Aorta (tissue), 5 donors: ENCODE results near the gene SH3PXD2B. TPM values are rescaled to one million over a fixed set of nuclear protein-coding genes. Genes with fewer than 3 reads are reported as not detected.
"Not testable (repeated sequence)": the region's sequence is repeated elsewhere in the genome, so short reads cannot be mapped to it uniquely, and the experiment has no call there.

Experiments used
- ATAC-seq: fragments of 200-7000 bp; cut with Tn5 transposase; one replicate; pipeline ENCODE4 v1.9.1; 2022; ENCODE audit warnings: moderate library complexity; ENCODE audit not compliant: low FRiP score
- DNase-seq, 2 donors: peaks; one replicate each; pipeline ENCODE4 v3.0.0-alpha.2; 2020
- H3K27ac ChIP-seq, 2 donors: one replicate each; pipeline ENCODE4 v1.5.1; 2013; ENCODE audit warnings: low read length in 2 of 2, mild to moderate bottlenecking in 2 of 2, moderate library complexity in 2 of 2, control low read depth in 1 of 2, inconsistent platforms in 1 of 2, low read depth in 1 of 2
- H3K27me3 ChIP-seq, 2 donors: one replicate each; pipeline ENCODE4 v1.6.1; 2013; ENCODE audit warnings: control low read depth in 1 of 2, low read length in 1 of 2, mild to moderate bottlenecking in 1 of 2, moderate library complexity in 1 of 2; ENCODE audit not compliant: insufficient read depth in 2 of 2, control insufficient read depth in 1 of 2
- H3K36me3 ChIP-seq, 2 donors: one replicate each; pipeline ENCODE4 v1.6.1; 2013; ENCODE audit warnings: control low read depth in 1 of 2, low read length in 1 of 2, mild to moderate bottlenecking in 1 of 2; ENCODE audit not compliant: insufficient read depth in 2 of 2, control insufficient read depth in 1 of 2
- H3K4me1 ChIP-seq, 2 donors: one replicate each; pipeline ENCODE4 v1.6.1; 2013; ENCODE audit warnings: low read length in 2 of 2, control low read depth in 1 of 2, mild to moderate bottlenecking in 1 of 2, moderate library complexity in 1 of 2; ENCODE audit not compliant: insufficient read depth in 2 of 2, control insufficient read depth in 1 of 2
- H3K4me3 ChIP-seq, 2 donors: one replicate each; pipeline ENCODE4 v1.5.1; 2013; ENCODE audit warnings: low read length in 2 of 2, control low read depth in 1 of 2, mild to moderate bottlenecking in 1 of 2
- H3K9me3 ChIP-seq: one replicate; pipeline ENCODE4 v1.6.1; 2013; ENCODE audit warnings: mild to moderate bottlenecking, low read length; ENCODE audit not compliant: control insufficient read depth
- WGBS, 2 donors: extraction: QIAGEN DNeasy Blood & Tissue Kit; methylation state at CpG; one replicate each; pipeline ENCODE4 v1.1.7; 2013; 5-methylcytosine and 5-hydroxymethylcytosine counted together
- intact Hi-C, 2 donors: fragments of 100-400 bp; cut with DNase I; formaldehyde crosslinking; loops; one replicate each; pipeline versions ENCODE4 v1.14.2 to v1.15.0; 2022
- polyA plus RNA-seq, 2 donors: library from polyadenylated mRNA; stranded (reverse); fragments of 200-250 nt; gene quantifications; one replicate each; pipeline ENCODE4 v1.2.3, GENCODE V29; 2013
- total RNA-seq, 2 donors: library from RNA; stranded (reverse); fragmentation: NEBNext Ultra II Directional; extraction: Animal tissue kit (Norgen Biotek cat#: 25700); gene quantifications; one replicate each; pipeline ENCODE4 v1.2.1, GENCODE V29; 2021
- donor health status: healthy with polysubstance abuse.
- donor health status: Bipolar disorder and iron deficiency.
- donor health status: DM: no; HTN: no; CAD: no.
- donor health status: DM: no; HTN: no; CAD: no.
- donor health status: DM: yes; HTN: yes; CAD: no.

The SH3PXD2B gene
- total and polyA plus RNA-seq, 4 donors: 4.5 to 69.1 (median 25.3) TPM

DNA sequence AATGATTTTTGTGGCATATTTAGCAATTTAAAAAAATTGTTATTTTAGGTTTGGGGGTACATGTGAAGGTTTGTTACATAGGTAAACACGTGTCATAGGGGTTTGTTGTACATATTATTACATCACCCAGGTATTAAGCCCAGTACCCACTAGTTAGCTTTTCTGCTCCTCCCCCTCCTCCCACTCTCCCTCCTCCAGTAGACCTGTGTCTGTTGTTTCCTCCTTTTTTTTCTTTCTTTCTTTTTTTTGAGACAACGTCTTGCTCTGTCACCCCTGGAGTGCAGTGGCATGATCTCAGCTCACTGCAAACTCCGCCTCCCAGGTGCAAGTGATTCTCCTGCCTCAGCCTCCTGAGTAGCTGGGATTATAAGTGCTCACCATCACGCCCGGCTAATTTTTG lies 162.5 kb downstream of the SH3PXD2B start:
- intact Hi-C loops: loop anchor here in 1 of 2 donors (5.0 to 10.0 kb wide), 2 partner anchors 153 to 185 kb away; no protein-coding TSS in a partner anchor
- 83 to 86% methylated on average over 5 of the region's 5 CpGs for WGBS, 2 donors
- ATAC-seq, DNase-seq, H3K27ac ChIP-seq, H3K4me1 ChIP-seq, H3K9me3 ChIP-seq, H3K36me3 ChIP-seq, H3K27me3 ChIP-seq, H3K4me3 ChIP-seq: not testable (repeated sequence)

DNA sequence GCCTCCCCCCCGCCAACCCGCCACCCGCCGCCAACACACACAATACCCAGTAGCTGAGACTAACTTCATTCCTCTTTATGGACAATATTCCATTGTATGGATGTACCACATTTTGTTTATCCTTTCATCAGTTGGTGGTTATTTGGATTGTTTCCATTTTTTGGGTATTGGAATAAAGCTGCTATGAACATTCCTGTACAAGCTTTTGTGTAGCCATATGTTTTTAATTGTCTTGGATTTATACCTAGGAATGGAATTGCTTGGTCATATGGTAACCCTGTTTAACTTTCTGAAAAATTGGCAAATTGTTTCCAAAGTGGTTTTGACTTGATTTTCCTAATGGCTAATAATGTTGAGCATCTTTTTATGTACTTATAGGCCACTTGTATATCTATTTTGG lies 165.9 kb downstream of the SH3PXD2B start:
- Histone ChIP-seq H3K9me3 (no peaks in the 10 kb centered on the region), H3K4me3 (no peak overlapping the region), H3K4me1 (no peaks in the 10 kb centered on the region), H3K36me3 (no peaks in the 10 kb centered on the region), H3K27me3 (no peaks in the 10 kb centered on the region), H3K27ac (no peak overlapping the region)
- intact Hi-C loops: loop anchor here in 1 of 2 donors (10.0 kb wide), 1 partner anchor 284 kb away; the partner anchor contains the start of gene FBXW11
- DNase-seq: no peak
- no peak for ATAC-seq
- 98% methylated on average over 4 of the region's 4 CpGs for WGBS, 2 donors

DNA sequence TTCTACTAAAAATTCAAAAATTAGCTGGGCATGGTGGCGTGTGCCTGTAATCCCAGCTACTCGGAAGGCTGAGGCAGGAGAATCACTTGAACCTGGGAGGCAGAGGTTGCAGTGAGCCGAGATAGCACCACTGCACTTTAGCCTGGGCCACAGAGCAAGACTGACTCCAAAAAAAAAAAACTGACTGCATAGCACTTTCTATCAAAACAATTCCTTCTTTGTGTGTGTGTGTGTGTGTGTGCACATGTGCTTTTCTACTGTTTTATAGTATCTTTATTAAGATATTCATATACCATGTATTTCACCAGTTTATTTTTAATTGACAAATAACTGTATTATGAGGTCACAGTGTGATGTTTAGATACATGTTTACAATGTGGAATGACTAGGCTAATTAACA lies 167.2 kb downstream of the SH3PXD2B start:
- not testable (repeated sequence) for H3K27ac ChIP-seq, ATAC-seq, H3K9me3 ChIP-seq, H3K27me3 ChIP-seq, H3K4me1 ChIP-seq, DNase-seq, H3K36me3 ChIP-seq, H3K4me3 ChIP-seq
- 88 to 94% methylated on average over 3 of the region's 3 CpGs for WGBS, 2 donors
- intact Hi-C loops: loop anchor here in 1 of 2 donors (10.0 kb wide), 1 partner anchor 282 kb away; the partner anchor contains the start of gene FBXW11

DNA sequence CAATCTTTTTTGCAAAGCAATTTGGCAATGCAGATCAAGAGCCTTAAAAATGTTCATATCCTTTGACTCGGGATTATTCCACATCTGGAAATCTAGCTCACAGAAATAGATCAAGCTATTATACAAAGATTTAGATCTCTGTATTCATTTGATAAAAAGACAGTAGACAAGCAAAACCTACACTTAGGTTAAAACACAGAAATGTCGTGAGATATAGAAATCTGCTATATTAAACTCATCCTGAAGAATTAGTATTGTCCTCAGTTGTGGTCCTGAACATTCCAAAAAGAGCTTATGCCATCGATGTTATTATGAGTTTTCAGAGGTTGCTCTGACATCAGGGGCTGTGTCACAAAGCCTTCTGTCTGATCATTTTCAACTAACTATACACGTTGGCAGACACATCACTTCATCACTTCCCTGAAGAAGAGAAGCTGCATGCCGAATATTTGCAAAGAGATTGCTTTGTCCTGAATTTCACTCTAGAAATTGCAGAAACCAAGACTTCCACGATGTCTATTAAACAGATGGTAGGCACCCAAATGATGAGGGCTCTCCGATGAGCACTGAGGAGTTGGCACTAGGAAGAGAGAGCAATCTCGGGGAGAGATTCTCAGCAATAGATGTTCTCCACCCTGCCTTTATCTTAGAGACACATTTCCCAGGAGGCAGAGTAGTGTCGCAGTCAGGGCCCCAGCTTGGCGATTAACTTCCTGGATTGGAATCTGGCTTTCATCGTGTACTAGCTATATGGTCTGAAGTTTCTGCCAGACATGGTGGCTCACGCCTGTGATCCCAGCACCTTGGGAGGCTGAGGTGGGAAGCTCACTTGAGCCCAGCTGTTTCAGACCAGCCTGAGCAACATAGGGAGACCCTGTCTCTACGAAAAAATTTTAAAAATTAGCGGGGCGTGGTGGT lies 168.8 kb downstream of the SH3PXD2B start:
- H3K27me3 ChIP-seq: no peaks in the 10 kb centered on the region
- ATAC-seq (no peak), DNase-seq (no peak)
- H3K4me1 ChIP-seq: no peaks in the 10 kb centered on the region
- intact Hi-C loops: loop anchor here in 1 of 2 donors (10.0 kb wide), 1 partner anchor 281 kb away; the partner anchor contains the start of gene FBXW11
- WGBS, 2 donors: 82 to 84% methylated on average over 15 of the region's 15 CpGs
- no peaks in the 10 kb centered on the region for H3K9me3 ChIP-seq
- no peaks in the 10 kb centered on the region for H3K36me3 ChIP-seq
- H3K27ac ChIP-seq: no peak overlapping the region
- no peak overlapping the region for H3K4me3 ChIP-seq

DNA sequence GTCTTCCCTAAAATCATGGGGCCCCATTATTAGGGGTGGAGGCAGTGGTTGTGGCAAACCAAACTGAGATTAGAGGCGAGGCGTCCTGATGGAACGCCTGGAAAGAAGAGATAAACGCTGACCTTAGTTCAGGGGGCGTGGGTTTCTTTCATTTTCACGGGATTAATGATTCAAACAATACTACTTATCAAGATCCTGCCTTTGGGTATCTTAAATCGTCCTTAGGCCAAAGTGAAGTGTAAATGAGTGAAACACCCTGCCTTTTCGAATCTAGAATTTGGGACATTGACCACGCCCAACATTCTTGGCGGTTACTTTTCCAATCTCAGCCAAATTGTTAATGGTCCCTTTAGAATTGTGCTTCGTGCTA lies 169.7 kb downstream of the SH3PXD2B start:
- DNase-seq: no peak
- ATAC-seq: peak; percentile 52
- Histone ChIP-seq H3K4me1 (no peaks in the 10 kb centered on the region), H3K4me3 (peak overlapping the region; percentile 91 to 93), H3K27ac (no peak overlapping the region), H3K27me3 (no peaks in the 10 kb centered on the region), H3K9me3 (no peaks in the 10 kb centered on the region), H3K36me3 (no peaks in the 10 kb centered on the region)
- intact Hi-C loops: loop anchor here (5.0 to 10.0 kb wide), 3 partner anchors 97 to 280 kb away; partner anchors contain the start of genes FBXW11 (in 1 of the 2) and STK10 (in 1 of the 2)
- 1 to 2% methylated on average over 11 of the region's 11 CpGs for WGBS, 2 donors

DNA sequence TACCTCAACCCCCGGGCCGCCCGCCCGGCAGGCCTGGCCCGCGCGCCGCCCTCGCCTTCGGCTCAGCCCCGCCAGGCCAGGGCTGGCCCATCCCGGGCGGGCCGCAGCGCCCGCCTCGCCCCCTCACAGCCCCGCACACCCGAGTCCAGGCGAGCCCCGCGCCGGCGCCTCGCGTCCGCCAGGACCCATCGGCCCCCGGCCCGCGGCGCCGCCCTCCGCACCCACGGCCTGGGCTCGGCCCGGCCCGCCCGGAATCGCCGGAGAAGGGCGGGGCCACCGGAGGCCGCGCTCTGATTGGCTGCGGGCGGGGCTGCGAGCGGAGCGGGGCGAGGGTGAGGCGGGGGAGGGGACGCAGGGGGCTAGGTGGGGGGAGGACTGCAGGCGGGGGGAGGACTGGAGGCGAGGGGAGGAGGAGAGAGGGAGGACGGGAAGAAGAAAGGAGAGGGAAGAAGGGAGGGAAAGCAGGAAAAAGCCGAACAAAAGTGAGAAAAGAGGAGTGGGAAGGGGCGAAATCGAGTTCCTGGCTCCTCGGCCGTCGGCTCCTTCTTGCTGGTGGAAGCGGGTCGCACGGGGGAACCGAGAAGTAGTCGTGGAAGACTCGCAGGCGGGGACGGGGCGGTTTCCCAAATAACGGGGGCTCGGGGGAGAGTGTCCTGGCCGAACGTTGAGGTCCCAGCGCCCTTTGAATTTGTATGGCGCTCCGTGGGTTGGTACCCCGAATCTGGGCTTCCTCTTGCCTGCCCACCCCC lies 170.3 kb downstream of the SH3PXD2B start:
- DNase-seq: peak; percentile 90 to 95
- no peaks in the 10 kb centered on the region for H3K9me3 ChIP-seq
- H3K4me3 ChIP-seq: peak overlapping the region; percentile 91 to 93
- peak; percentile 94 for ATAC-seq
- no peaks in the 10 kb centered on the region for H3K36me3 ChIP-seq
- no peaks in the 10 kb centered on the region for H3K27me3 ChIP-seq
- 1 to 2% methylated on average over 43 to 79 of the region's 79 CpGs for WGBS, 2 donors
- H3K27ac ChIP-seq: peak overlapping the region; percentile 72 to 93
- intact Hi-C loops: loop anchor here (5.0 to 10.0 kb wide), 3 partner anchors 97 to 279 kb away; partner anchors contain the start of genes FBXW11 (in 1 of the 2) and STK10 (in 1 of the 2)
- no peaks in the 10 kb centered on the region for H3K4me1 ChIP-seq

DNA sequence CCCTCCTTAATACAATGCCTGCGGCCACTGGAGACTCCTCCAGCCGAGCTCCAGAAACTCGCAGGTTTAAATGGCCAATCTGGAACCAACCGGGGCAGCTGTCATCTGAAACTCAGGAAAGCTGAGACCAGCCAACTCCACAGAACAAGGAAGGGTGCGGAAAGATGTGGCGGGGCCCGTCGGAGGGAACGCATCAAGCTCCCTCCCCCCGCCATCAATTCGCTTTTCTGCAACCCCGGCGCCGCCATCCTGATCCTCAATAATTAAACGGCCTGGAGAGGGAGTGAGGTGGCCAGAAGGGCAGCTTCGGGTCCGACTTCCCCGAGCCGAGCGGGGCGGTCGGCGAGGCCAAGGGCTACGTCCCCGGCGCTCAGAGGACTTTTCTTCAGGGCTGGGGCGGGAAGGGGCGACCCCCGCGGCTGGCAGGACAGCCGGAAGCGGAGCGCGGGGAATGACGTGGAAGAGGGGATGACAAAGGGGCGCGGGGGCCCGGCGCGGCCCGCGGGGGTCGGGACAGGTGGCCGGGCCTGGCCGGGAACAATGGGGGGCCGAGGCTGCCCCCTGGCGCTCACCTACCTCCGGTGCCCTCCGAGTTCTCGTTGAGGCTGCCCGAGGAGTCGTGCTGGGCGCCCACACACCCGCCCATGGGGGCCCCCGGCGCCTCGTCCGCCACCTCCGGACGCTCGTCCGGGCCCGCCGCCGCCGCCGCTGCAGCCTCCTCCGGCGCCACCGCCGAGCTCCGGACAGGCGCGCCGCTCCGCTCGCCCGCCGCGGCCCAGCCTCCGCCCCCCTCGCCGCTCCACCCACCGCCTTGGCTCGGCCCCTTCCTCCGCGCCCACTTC lies 171.1 kb downstream of the SH3PXD2B start, which contains the start of gene UBTD2:
Gene UBTD2, minus strand, starts transcription at position 745 of the 842 bp plus-strand sequence. Its CDS starts 99 bp downstream, at position 646.
- ATAC-seq (peak; percentile 89), DNase-seq (peak; percentile 92 to 94)
- Histone ChIP-seq H3K9me3 (no peaks in the 10 kb centered on the region), H3K4me3 (peak within 1 kb of the TSS; percentile 91 to 93), H3K27ac (peak within 1 kb of the TSS; percentile 72 to 93), H3K27me3 (no peaks in the 10 kb centered on the region), H3K4me1 (no peaks in the 10 kb centered on the region), H3K36me3 (no peaks in the 10 kb centered on the region)
- 1 to 2% methylated on average over 51 to 87 of the region's 87 CpGs for WGBS, 2 donors
- intact Hi-C loops: loop anchor here (5.0 to 10.0 kb wide), 3 partner anchors 96 to 278 kb away; partner anchors contain the start of genes FBXW11 (in 1 of the 2) and STK10 (in 1 of the 2)
